Lung (tissue), 12 donors: ENCODE data around the gene PCGF2. TPM values are rescaled to one million over a fixed set of nuclear protein-coding genes. Genes with fewer than 3 reads are reported as not detected.

Experiments
- ATAC-seq: fragments of 200-7000 bp; cut with Tn5 transposase; one replicate; pipeline ENCODE4 v1.9.1; 2020; ENCODE audit warnings: moderate number of reproducible peaks; ENCODE audit not compliant: insufficient read depth, low FRiP score
- DNase-seq, 3 donors: peaks; one replicate each; pipeline ENCODE4 v3.0.0-alpha.2; 2013 to 2017
- H3K27ac ChIP-seq, 2 donors: one replicate each; pipeline ENCODE4 v1.5.1; 2013; ENCODE audit warnings: mild to moderate bottlenecking in 2 of 2, moderate library complexity in 2 of 2, control low read depth in 1 of 2, inconsistent platforms in 1 of 2, low read depth in 1 of 2, low read length in 1 of 2
- H3K27me3 ChIP-seq, 3 donors: one replicate each; pipeline ENCODE4 v1.5.1; 2013; ENCODE audit warnings: low read length in 2 of 3; ENCODE audit not compliant: control insufficient read depth in 3 of 3, insufficient read depth in 3 of 3
- H3K36me3 ChIP-seq, 4 donors: one replicate each; pipeline ENCODE4 v1.5.1; 2013; ENCODE audit warnings: low read length in 4 of 4, mild to moderate bottlenecking in 1 of 4, moderate library complexity in 1 of 4; ENCODE audit not compliant: control insufficient read depth in 4 of 4, insufficient read depth in 4 of 4
- H3K4me1 ChIP-seq, 5 donors: one replicate each; pipeline ENCODE4 v1.5.1; 2013; ENCODE audit warnings: low read length in 5 of 5, mild to moderate bottlenecking in 2 of 5, moderate library complexity in 1 of 5; ENCODE audit not compliant: control insufficient read depth in 5 of 5, insufficient read depth in 5 of 5
- H3K4me3 ChIP-seq: one replicate; pipeline ENCODE4 v1.5.1; 2013; ENCODE audit warnings: mild to moderate bottlenecking, control low read depth, moderate library complexity
- H3K9ac ChIP-seq, 2 donors: one replicate each; pipeline ENCODE4 v1.5.1; 2013; ENCODE audit warnings: low read length in 2 of 2, control low read depth in 1 of 2; ENCODE audit not compliant: insufficient read depth in 1 of 2
- H3K9me3 ChIP-seq, 4 donors: one replicate each; pipeline ENCODE4 v1.5.1; 2013; ENCODE audit warnings: low read length in 3 of 4, mild to moderate bottlenecking in 1 of 4, moderate library complexity in 1 of 4; ENCODE audit not compliant: control insufficient read depth in 4 of 4, insufficient read depth in 3 of 4
- WGBS, 2 donors: extraction: QIAGEN DNeasy Blood & Tissue Kit; methylation state at CpG; one replicate each; pipeline ENCODE4 v1.1.7; 2013; 5-methylcytosine and 5-hydroxymethylcytosine counted together
- polyA plus RNA-seq, 2 donors: library from polyadenylated mRNA; stranded (reverse); fragments of 200-250 nt; gene quantifications; one replicate each; pipeline ENCODE4 v1.2.1, GENCODE V29; 2013
- total RNA-seq, 2 donors: library from RNA; depleted of rRNA in 1 of 2; stranded (reverse); fragments of >200 nt in 1 of 2; gene quantifications; one replicate each; pipeline ENCODE4 v1.2.1, GENCODE V29; 2014 to 2021
- TF ChIP-seq, protein P1 (sequence below): IDR thresholded peaks from 2 replicates; pipeline ENCODE4 v1.5.1; 2012; ENCODE audit warnings: mild to moderate bottlenecking; ENCODE audit errors: control extremely low read depth, extremely low read depth
- donor health status: control.
- donor health status: control.
- donor health status: Bipolar disorder and iron deficiency.
- donor health status: healthy.
- donor health status: DM: yes; HTN: yes; CAD: no.

Gene PCGF2
- total and polyA plus RNA-seq, 4 donors, result 17.1 to 61.4 (median 36.2) TPM

DNA sequence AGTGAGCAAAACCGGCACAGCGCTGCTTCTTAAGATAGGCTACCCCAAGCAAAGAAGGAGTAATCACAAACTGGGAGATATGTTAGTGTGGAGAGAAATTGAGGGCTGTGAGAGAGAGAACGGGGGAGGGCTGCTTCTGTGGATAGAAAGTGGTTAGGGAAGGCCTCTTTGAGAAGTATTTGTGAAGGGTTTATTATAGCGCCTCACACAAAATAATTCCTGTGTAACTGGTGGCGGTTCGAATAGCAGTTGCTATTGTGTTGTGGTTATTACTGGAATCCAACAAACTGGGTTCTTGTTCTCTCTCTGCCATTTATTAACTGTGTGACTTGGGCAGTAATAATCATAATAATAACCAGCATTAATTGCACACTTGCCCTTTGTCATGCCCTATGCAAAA, 27.2 kb downstream of the PCGF2 start:
- ATAC-seq (no peak), DNase-seq (no peak)
- no peak overlapping the region for H3K27ac ChIP-seq
- TF ChIP-seq, protein P1, sequence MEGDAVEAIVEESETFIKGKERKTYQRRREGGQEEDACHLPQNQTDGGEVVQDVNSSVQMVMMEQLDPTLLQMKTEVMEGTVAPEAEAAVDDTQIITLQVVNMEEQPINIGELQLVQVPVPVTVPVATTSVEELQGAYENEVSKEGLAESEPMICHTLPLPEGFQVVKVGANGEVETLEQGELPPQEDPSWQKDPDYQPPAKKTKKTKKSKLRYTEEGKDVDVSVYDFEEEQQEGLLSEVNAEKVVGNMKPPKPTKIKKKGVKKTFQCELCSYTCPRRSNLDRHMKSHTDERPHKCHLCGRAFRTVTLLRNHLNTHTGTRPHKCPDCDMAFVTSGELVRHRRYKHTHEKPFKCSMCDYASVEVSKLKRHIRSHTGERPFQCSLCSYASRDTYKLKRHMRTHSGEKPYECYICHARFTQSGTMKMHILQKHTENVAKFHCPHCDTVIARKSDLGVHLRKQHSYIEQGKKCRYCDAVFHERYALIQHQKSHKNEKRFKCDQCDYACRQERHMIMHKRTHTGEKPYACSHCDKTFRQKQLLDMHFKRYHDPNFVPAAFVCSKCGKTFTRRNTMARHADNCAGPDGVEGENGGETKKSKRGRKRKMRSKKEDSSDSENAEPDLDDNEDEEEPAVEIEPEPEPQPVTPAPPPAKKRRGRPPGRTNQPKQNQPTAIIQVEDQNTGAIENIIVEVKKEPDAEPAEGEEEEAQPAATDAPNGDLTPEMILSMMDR, result no peak
- H3K27me3 ChIP-seq, result no peaks in the 10 kb centered on the region
- H3K9ac ChIP-seq, result no peak overlapping the region
- H3K4me3 ChIP-seq, result no peak overlapping the region
- no peaks in the 10 kb centered on the region for H3K9me3 ChIP-seq
- peaks cover 14 to 73% (median 23%) of the 10 kb centered on the region in 4 donors for H3K36me3 ChIP-seq
- peaks cover 0 to 9% (median 2%) of the 10 kb centered on the region in 5 donors for H3K4me1 ChIP-seq
- WGBS, 2 donors, result 87 to 93% methylated on average over 6 of the region's 6 CpGs

DNA sequence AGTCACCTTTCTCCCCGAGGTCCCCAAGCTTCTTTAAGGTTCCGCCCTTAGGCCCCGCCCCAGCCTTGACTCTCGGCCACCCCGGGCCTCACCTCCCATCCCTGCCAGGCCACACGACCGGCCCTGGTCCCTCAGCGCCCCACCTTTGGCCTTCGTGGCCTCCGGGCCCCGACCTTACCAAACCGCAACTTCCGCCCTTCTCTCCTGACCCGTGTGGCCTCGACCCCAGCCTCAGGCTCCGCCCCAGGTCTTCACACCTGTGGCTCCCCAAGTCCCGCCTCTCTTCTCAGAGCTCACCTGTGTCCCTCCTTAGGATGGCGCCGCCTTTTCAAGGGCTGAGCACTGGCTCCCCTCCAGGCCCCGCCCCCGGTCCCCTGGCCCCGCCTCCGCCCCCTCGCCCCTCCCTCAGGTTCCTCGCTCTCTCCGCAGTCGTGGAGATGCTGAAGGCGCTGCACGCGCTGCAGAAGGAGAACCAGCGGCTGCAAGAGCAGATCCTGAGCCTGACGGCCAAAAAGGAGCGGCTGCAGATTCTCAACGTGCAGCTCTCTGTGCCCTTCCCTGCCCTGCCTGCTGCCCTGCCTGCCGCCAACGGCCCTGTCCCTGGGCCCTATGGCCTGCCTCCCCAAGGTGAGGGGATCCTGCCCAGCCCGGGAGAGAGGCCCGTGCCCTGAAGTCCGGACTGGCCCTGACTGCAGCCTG, 28.0 kb downstream of the PCGF2 start:
- H3K27ac ChIP-seq, result no peak overlapping the region
- ATAC-seq, result no peak
- no peak overlapping the region for H3K9ac ChIP-seq
- peaks cover 0 to 9% (median under 1%) of the 10 kb centered on the region in 5 donors for H3K4me1 ChIP-seq
- DNase-seq, result peak in 1 of 3 donors; percentile 42
- 83 to 85% methylated on average over 39 of the region's 39 CpGs for WGBS, 2 donors
- peaks cover 19 to 78% (median 30%) of the 10 kb centered on the region in 4 donors for H3K36me3 ChIP-seq
- no peaks in the 10 kb centered on the region for H3K9me3 ChIP-seq
- no peaks in the 10 kb centered on the region for H3K27me3 ChIP-seq
- H3K4me3 ChIP-seq, result no peak overlapping the region
- TF ChIP-seq, protein P1, result no peak

DNA sequence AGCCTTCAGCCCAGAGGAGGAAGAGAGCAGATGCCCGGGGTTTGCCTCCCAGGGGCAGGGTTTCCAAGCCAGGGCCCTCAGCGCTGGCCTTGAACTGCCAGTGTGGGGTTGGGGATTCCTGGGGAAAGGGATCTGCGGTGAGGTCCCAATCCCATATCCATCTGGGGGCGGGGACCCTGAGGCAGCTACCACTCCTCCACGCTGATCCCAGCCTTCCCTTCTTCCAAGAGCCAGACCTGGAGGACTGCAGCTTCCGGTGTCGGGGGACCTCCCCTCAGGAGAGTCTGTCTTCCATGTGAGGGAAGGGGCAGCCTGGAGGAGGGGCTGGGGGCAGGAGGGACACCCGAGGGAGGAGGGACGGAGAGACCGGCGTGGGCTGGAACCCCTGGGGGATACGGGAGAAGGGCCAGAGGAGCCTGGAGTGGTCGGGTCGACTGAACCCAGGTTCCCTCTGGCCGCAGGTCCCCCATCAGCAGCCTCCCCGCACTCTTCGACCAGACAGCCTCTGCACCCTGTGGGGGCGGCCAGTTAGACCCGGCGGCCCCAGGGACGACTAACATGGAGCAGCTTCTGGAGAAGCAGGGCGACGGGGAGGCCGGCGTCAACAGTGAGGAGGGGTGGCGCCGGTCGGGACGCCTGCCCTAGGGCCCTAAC, 28.7 kb downstream of the PCGF2 start:
- peaks cover 0 to 9% (median 0%) of the 10 kb centered on the region in 5 donors for H3K4me1 ChIP-seq
- ATAC-seq, result no peak
- peaks cover 19 to 76% (median 31%) of the 10 kb centered on the region in 4 donors for H3K36me3 ChIP-seq
- H3K27ac ChIP-seq, result no peak overlapping the region
- no peak overlapping the region for H3K4me3 ChIP-seq
- no peak overlapping the region for H3K9ac ChIP-seq
- TF ChIP-seq, protein P1, result no peak
- H3K27me3 ChIP-seq, result no peaks in the 10 kb centered on the region
- WGBS, 2 donors, result 93% methylated on average over 26 to 29 of the region's 29 CpGs
- no peaks in the 10 kb centered on the region for H3K9me3 ChIP-seq
- no peak for DNase-seq
